Mesothelial cell of epicardium (in vitro differentiated cells): ENCODE results near the gene DDX41. TPM values are rescaled to one million over a fixed set of nuclear protein-coding genes. Genes with fewer than 3 reads are reported as not detected.

ENCODE experiments used
- DNase-seq, 2 experiments: peaks; one replicate each; pipeline ENCODE4 v3.0.0; 2021; ENCODE audit warnings: low spot score in 2 of 2; ENCODE audit not compliant: unreplicated experiment in 2 of 2
- H3K27ac Mint-ChIP-seq: 2 replicates; pipeline ENCODE4 v1.8.0; 2021; ENCODE audit warnings: mixed read lengths
- H3K27me3 Mint-ChIP-seq: 2 replicates; pipeline ENCODE4 v1.8.0; 2021; ENCODE audit warnings: low read depth, mixed read lengths
- H3K36me3 Mint-ChIP-seq: 2 replicates; pipeline ENCODE4 v1.8.0; 2021; ENCODE audit warnings: mixed read lengths
- H3K4me1 Mint-ChIP-seq: 2 replicates; pipeline ENCODE4 v1.8.0; 2021; ENCODE audit warnings: mixed read lengths
- H3K4me3 Mint-ChIP-seq: 2 replicates; pipeline ENCODE4 v1.8.0; 2021; ENCODE audit warnings: mild to moderate bottlenecking, moderate library complexity, mixed read lengths
- H3K9me3 Mint-ChIP-seq: 2 replicates; pipeline ENCODE4 v1.8.0; 2021; ENCODE audit warnings: mixed read lengths
- CTCF ChIP-seq: fragments of 200-600 bp; sonication (generic); IDR thresholded peaks from one replicate; pipeline ENCODE4 v1.5.0; 2021; ENCODE audit warnings: antibody characterized with exemption; ENCODE audit not compliant: unreplicated experiment
- total RNA-seq: library from RNA; stranded (reverse); gene quantifications from 3 replicates; pipeline ENCODE4 v1.2.1, GENCODE V29; 2021

Gene DDX41
- total RNA-seq, 1 donor from 2014 or later, result 91.2 TPM

- TF ChIP-seq CTCF, result no peak
- no peak overlapping the region for H3K4me3 Mint-ChIP-seq
- no peaks in the 10 kb centered on the region for H3K9me3 Mint-ChIP-seq
- no peak for DNase-seq
- peak overlapping the region; percentile 87 for H3K27ac Mint-ChIP-seq
- peaks cover 18% of the 10 kb centered on the region for H3K36me3 Mint-ChIP-seq
- peaks cover 38% of the 10 kb centered on the region for H3K4me1 Mint-ChIP-seq
- no peaks in the 10 kb centered on the region for H3K27me3 Mint-ChIP-seq
These were observed 37.0 kb downstream of the DDX41 start for GRCh38 chr5:177479774-177480173.

GRCh38 chr5:177478711-177479646 is 37.8 kb downstream of the DDX41 start:
- H3K27me3 Mint-ChIP-seq, result no peaks in the 10 kb centered on the region
- peaks cover 10% of the 10 kb centered on the region for H3K36me3 Mint-ChIP-seq
- H3K4me3 Mint-ChIP-seq, result no peak overlapping the region
- no peak for TF ChIP-seq CTCF
- H3K9me3 Mint-ChIP-seq, result no peaks in the 10 kb centered on the region
- H3K27ac Mint-ChIP-seq, result peak overlapping the region; percentile 87
- DNase-seq, result no peak
- H3K4me1 Mint-ChIP-seq, result peaks cover 40% of the 10 kb centered on the region

- H3K4me1 Mint-ChIP-seq, result peaks cover 39% of the 10 kb centered on the region
- H3K9me3 Mint-ChIP-seq, result no peaks in the 10 kb centered on the region
- DNase-seq, result no peak
- H3K4me3 Mint-ChIP-seq, result no peak overlapping the region
- H3K27ac Mint-ChIP-seq, result peak overlapping the region; percentile 39
- H3K36me3 Mint-ChIP-seq, result peaks cover 4% of the 10 kb centered on the region
- H3K27me3 Mint-ChIP-seq, result no peaks in the 10 kb centered on the region
- TF ChIP-seq CTCF, result no peak
These were observed 38.9 kb downstream of the DDX41 start for GRCh38 chr5:177477701-177478477.

- Mint-ChIP-seq H3K27ac (peak overlapping the region; percentile 48), H3K27me3 (no peaks in the 10 kb centered on the region), H3K4me3 (no peak overlapping the region), H3K4me1 (peaks cover 39% of the 10 kb centered on the region), H3K9me3 (no peaks in the 10 kb centered on the region), H3K36me3 (no peaks in the 10 kb centered on the region)
- DNase-seq, result no peak
- no peak for TF ChIP-seq CTCF
These were observed 40.1 kb downstream of the DDX41 start for GRCh38 chr5:177476531-177477233.

- no peaks in the 10 kb centered on the region for H3K9me3 Mint-ChIP-seq
- peak overlapping the region; percentile 79 for H3K27ac Mint-ChIP-seq
- H3K36me3 Mint-ChIP-seq, result no peaks in the 10 kb centered on the region
- H3K27me3 Mint-ChIP-seq, result no peaks in the 10 kb centered on the region
- H3K4me1 Mint-ChIP-seq, result peaks cover 47% of the 10 kb centered on the region
- no peak for TF ChIP-seq CTCF
- no peak for DNase-seq
- peak overlapping the region; percentile 15 for H3K4me3 Mint-ChIP-seq
These were observed 41.0 kb downstream of the DDX41 start for GRCh38 chr5:177475563-177476427.
